ENCODE results near the gene RSPRY1.

The RSPRY1 gene

GRCh38 chr16:57225978-57226377 lies 39.8 kb downstream of the RSPRY1 start:
- DNase-seq: no peak

- no peak for DNase-seq
Measured at GRCh38 chr16:57226701-57227621, 40.8 kb downstream of the RSPRY1 start.

DNA sequence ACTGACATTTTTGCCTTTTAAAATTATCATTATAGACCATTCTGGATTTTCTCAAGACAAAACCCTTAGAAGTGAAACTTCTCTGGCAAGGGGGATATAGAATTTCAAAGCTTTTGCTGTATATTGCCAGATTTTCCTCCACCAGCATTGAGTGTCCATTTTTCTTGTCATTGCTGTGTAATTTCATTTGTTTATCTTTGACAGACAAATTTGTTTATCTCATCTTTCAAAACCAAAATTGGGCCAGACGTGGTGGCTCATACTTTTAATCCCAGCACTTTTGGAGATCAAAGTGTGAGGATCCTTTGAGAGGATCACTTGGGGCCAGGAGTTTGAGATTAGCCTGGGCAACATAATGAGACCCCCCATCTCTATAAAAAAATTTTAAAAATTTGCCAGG lies 43.0 kb downstream of the RSPRY1 start:
- DNase-seq: no peak

GRCh38 chr16:57231821-57232350 lies 45.8 kb downstream of the RSPRY1 start:
- no peak for DNase-seq

DNA sequence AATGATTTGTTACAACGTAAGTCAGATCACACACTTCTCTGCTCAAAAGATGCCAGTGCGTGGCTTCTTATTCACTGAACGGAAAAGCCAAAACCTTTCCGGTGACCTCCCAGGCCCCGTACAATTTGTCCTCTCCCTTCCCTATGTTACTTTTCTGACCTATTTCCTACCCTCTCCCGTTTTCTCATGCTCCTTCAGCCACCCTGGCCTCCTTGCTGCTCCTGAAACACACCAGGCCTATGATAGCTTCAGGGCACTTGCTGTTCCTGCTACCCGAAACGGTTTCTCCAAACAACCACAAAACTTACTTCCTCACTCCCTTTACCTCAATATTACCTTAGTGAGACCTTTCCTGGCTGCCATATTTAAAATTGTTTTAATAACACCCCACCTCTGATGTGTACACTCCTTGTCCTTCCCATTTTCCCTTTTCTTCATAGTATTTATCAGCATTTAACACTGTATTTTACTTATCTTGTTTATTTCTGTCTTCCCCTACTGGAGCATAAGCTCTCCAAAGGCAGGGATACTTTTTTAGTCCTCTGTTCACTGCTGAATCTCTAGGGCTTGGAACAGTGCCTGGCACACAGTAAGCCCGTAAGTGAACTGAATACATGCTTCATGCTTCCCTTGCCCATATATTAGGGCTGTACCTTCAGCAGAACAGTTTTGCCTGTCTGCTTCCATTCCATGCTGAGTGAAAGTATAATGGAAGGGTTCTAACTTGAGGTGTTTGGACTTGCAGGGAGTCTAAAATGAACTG lies 48.0 kb downstream of the RSPRY1 start:
- no peak for DNase-seq

DNA sequence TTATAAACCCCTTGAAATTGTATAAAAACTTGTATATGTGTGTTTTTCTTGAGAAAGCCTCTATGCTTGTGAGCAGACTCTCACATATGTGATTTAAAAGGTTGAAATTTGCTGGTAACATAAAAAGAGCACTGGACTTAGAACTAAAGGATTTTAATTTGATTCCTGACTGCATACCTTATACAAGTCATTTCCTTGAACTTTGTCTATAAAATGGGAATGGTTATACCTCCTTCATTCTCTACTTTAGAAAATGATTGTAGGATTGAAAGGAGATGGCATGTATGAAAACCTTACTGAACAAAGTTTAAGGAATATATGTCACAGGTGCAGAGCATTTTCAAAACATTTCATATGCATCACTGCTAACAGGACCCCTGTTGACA lies 48.6 kb downstream of the RSPRY1 start:
- no peak for DNase-seq

DNA sequence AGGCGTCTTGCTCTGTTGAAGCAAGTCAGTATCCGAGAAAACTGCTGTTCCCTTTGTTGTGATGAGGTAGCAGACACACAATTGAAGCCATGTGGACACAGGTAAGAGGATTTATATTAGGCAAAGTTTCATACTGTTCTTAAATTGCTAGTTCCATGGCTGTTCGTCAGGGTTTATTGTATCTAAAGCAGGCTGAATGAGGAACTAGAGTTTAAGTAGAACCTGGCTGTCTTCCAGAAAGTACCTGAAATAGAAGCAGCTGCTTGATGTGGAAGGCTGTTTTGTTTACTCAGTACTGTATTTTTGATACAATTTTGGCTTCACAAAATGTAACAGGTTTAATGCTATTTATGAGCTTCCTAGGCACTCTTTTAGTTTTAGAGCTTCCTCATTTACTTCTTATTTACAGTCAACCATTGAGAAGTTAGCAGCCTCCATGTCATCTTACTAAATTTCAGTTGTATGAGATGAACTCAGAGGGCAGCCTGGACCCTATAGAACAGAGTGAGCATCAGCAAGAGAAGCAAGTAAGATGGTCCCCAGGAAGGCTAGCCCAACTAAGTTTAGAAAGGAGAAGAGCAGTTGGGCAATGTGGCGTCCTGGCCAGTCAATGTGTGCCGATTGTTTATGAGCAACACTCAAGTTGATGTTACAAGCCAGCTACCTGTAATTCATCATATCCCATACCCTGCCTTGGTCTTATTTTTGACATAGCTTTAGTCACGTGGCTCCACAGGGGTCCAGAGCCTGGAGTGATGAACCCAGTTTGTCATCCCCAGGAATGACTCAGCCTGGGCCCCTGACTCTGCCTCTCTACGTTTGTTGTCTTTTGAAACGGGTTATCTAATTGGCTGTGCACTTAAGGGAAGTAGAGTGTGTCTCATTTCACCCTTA lies 49.2 kb downstream of the RSPRY1 start:
- DNase-seq: peak; percentile 39

- no peak for DNase-seq
Measured at GRCh38 chr16:57236022-57236350, 49.9 kb downstream of the RSPRY1 start.

- no peak for DNase-seq
Measured at GRCh38 chr16:57238682-57239081, 52.6 kb downstream of the RSPRY1 start.

- DNase-seq: no peak
Measured at GRCh38 chr16:57239107-57239506, 53.0 kb downstream of the RSPRY1 start.

GRCh38 chr16:57240851-57241250 lies 54.7 kb downstream of the RSPRY1 start:
- no peak for DNase-seq

- DNase-seq: no peak
Measured at GRCh38 chr16:57242650-57243049, 56.5 kb downstream of the RSPRY1 start.

GRCh38 chr16:57244463-57244766 lies 58.3 kb downstream of the RSPRY1 start:
- DNase-seq: no peak

DNA sequence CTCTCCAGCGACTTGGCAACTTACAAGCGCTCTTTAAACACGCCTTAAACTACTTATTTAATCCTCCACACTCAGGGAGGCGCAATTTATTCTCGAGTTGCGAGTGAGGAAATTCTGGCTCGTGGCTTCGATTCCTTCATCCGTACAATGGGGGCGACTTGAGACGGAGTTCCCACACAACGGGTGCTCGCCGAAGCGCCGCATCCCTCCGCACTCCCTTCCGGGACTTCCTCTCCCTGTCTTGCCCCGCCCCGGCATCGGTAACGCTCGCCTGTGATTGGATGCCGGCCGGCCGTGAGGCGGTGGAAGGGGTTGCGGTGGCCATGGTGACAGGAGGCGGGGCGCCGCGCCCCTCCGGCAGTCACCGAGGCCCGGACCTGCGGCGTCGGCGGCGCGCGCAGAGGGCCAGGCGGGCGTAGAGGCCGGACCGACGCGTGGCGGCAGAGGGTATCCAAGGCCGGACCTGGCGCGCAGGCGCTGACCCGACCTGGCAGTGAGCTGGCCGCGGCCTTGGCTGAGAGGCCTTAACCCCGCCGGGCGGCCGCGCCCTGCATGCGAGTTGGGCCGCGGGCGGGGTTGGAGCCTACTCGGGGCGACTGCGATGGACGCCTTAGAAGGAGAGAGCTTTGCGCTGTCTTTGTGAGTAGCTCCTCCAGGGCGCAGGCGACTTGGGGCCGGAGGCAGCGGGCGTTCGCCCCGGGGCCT lies 58.8 kb downstream of the RSPRY1 start, which contains the start of gene ARL2BP:
Gene ARL2BP (plus strand): TSS at position 493 of the 705 bp plus-strand sequence. CDS start 109 bp downstream, at position 602.
- peak; percentile 63 for DNase-seq

DNA sequence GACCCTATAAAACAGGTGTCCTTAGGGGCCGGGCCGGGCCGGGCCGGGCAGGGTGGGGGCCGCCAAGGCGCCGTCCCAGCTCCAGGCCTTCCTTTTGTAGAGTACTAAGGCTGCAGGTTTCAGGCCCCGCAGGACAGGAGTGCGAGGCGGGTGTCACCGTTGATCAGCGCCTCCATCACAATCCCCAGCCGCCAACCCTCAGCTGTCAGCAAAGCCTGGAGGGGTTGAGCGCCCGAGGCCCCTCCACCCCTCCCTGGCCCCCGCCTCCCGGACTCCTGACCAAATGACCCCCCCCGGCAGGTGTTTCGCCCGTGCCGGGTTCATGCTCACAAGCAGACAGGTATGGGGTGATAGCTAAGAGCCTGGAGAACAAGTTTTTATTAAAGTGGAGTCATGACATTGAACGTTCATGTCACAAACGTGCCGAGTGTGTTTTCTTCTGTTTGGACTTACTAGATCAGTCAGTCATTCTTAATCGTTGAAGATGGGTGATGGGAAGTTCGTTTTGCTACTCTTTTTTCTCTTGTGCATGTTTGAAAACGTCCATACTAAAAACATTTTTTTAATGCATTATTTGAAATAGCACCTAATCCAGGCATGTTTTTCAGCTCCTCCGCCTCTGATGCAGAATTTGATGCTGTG lies 59.5 kb downstream of the RSPRY1 start:
- no peak for DNase-seq

DNA sequence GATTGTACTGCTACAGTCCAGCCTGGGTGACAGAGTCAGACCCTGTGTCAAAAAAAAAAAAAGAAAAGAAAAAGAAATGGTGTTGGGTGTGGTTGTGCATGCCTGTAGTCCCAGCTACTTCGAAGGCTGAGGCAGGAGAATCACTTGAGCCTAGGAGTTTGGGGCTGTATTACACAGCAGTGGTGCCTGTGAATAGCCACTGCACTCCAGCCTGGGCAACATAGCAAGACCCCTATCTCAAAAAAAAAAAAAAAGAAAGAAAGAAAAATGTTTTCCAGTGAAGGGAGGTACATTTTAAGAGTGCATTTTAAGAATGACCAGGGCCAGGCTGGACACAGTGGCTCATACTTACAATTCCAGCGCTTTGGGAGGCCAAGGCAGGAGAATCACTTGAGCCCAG lies 65.2 kb downstream of the RSPRY1 start:
- DNase-seq: no peak

- DNase-seq: no peak
Measured at GRCh38 chr16:57252148-57252721, 66.1 kb downstream of the RSPRY1 start.

GRCh38 chr16:57253466-57253865 lies 67.3 kb downstream of the RSPRY1 start:
- no peak for DNase-seq

GRCh38 chr16:57255686-57256415 lies 69.7 kb downstream of the RSPRY1 start:
- DNase-seq: no peak

DNA sequence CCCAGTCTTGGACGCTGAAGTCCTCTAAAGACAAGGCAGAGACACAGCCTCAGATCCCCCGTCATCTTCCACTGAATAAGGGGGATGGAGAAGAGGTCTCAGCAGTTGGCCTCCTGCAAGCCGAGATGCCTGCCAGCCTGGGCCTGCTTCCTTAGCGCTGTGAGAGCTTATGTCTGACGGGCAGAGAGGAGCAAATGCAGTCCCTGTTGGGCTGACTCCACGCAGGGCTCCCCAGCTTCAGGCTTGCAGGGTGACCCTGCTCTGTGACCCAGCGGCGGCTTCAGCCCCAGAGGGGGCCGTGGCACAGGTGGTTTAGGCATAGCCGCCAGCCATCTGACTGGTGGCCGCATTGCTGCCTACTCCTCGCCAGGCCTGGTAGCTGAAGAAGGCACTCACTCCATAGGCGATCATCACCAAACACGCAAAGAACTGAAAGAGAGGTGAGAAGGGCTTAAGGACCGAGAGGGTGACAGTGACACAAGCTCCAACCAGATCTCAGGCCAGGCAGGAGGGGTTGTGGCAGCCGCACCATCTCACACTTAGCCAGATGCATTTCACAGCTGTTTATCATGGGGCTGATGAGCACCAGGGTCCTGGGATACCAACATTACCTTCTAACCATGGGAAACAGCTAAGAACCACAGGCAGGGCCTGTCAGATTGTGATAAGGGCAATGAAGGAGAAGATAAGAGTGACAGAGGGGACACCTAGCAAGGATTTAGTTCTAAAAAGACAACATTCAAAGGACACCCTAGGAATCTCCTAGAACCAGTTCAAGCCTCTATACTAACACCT lies 70.7 kb downstream of the RSPRY1 start:
- DNase-seq: no peak

All from NCI-H1436 treated with DMSO at 0.1 percent for 48 hours (cell line).